HG02981 (cell line): ENCODE results near the gene SCAMP4.
A peak's percentile ranks its signal among the peaks of the same experiment; 100 is the strongest.
"Not testable (repeated sequence)": the region's sequence is repeated elsewhere in the genome, so short reads cannot be mapped to it uniquely, and the experiment has no call there.

Source experiments
- ATAC-seq: cut with Tn5 transposase; IDR thresholded peaks from one replicate; pipeline ENCODE4 v1.9.1; 2021; ENCODE audit warnings: mild to moderate bottlenecking, moderate library complexity; ENCODE audit not compliant: unreplicated experiment

The SCAMP4 gene

DNA sequence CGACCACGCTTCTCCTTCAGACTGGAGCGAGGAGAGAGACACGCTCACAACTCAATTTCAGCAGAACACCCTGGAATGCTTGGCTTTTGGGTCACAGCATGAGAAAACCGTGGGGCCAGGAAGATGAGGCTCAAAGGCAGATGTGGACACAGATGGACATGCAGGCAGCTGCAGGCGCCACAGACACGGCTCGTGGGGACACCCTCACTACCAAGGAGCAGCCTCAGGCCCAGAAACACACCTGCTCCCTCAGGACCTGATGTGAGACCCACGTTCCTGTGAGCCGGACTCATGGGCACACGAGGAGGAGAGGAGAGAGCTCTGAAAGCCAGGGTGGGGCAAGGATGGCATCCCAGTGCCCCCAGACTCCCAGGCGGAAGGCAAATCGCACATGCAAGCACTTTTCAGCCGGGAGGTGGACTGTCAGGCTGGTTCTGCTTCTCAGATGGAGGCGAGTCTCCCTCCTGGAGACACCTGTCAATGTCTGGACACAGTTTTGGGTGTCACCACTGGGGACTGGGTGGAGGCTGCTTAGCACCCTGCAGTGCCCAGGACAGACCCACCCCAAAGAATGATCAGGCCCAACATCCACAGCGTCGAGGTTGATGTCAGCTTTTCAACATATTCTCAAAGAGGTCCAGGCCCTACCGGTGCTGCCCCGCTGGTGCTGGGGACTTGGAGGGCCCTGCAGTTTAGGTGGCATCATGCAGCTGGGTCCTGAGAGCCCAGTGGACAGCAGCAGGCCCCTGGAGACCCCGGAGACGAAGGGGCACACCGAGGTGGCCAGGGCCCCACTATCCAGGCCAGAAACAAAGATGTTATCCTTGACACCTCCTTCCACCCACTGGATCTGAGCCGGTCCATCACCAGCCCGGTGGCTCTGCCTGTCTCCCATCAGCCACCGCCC is 22.2 kb upstream of the SCAMP4 start:
- no peak for ATAC-seq

DNA sequence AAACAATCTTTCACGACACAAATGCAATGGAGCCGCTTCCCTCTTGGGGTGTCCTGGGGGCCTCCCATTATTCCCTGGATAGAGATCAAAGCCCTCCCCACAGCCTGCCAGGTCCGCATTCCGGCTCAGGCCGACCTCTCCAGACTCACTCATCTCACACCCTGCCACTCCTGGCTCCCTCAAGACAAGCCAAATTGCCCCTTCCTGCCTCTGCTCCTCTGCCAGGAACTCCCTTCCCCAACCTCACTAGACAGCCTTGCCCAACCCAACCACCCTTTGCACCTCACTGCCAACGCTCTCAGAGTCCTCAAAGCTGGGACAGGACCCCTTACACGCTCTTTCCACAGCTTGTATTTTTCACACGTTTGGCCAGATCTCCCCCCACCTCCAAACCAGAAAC is 21.4 kb upstream of the SCAMP4 start:
- no peak for ATAC-seq

- no peak for ATAC-seq
These were observed 20.9 kb upstream of the SCAMP4 start for GRCh38 chr19:1884291-1884718.

DNA sequence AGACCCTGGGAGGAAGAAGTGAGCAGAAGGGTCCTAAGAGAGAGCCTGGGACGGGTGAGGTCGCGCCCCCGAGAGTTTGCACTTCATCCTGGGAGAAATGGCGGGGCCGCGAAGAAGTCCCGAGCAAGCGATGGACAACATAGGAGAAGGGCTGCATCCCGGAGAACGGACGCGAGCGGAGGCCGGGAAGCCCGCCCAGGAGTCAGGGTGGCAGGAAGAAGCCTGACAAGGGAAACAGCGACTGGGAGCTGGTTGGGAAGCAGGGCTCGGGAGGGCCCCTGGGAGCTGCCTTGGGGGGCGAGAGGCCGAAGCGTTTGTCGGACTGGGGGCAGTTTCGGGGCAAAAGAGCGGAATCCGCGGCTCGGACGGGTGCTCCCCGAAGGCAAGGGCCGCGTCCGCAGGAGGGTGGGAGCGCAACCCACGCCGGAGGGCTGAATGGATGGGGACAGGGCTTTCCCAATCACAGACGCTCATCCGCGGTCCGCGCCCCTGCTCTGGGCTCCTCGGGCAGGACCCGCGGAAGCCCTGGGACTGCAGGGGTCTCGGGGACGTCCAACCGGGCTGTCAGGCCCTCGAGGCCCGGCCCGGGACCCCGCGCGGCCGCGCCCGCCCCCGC is 20.4 kb upstream of the SCAMP4 start:
- ATAC-seq, result peak; percentile 3

DNA sequence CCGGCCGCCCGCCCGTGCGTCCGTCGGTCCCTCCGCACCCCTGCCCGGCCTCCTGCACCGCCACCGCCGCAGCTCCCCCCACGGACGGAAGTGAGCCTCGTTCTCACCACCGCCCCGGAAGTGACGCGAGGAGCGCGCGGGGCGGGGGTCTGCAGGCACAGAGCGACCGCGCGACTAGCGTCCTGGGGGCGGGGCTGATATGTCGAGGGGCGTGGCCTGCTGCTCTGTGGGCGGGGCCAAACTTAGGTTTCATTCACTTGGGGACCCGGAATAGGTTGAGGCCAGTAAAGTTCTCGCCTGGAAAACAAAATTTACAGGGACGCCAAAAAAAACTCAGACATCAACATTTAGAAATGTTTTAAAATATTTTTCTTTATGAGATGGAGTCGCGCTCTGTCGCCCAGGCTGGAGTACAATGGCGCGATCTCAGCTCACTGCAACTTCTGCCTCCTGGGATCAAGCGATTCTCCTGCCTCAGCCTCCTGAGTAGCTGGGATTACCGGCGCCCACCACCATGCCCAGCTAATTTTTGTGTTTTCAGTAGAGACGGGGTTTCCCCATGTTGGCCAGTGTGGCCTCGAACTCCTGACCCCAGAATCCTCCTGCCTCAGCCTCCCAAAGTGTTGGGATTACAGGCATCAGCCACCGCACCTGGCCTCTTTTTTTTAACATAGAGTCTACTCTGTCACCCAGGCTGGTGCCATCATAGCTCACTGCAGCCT is 19.6 kb upstream of the SCAMP4 start, which contains the start of gene ABHD17A:
ABHD17A (minus strand) TSS at position 99 of the 722 bp plus-strand sequence. CDS start 3,930 bp downstream, outside the sequence.
- ATAC-seq, result peak; percentile 89

DNA sequence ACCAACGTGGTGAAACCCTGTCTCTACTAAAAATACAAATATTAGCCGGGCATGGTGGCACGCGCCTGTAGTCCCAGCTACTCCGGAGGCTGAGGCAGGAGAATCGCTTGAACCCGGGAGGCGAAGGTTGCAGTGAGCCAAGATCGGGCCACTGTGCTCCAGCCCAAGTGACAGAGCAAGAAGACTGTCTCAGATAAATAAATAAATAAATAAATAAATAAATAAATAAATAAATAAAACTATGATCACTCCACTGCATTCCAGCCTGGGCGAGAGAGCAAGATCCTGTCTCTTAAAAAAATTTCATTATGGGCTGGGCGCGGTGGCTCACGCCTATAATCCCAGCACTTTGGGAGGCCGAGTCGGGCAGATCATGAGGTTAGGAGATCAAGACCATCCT is 18.8 kb upstream of the SCAMP4 start:
- ATAC-seq, result not testable (repeated sequence)

DNA sequence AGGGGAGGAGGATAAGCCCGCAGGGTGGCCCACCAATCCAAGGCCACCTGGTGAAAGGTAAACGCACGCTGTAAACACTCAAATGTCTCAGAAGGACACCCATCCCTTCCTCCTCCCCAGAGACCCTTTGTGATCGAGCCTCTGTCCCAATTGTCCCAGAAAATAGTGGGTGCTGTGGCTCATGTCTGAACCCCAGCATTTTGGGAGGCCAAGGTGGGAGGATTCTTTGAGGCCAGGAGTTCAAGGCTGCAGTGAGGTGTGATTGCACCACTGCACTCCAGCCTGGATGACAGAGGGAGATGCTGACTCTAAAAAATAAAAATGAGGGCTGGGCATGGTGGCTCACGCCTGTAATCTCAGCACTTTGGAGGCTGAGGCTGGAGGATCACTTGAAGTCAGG is 16.8 kb upstream of the SCAMP4 start:
- no peak for ATAC-seq

DNA sequence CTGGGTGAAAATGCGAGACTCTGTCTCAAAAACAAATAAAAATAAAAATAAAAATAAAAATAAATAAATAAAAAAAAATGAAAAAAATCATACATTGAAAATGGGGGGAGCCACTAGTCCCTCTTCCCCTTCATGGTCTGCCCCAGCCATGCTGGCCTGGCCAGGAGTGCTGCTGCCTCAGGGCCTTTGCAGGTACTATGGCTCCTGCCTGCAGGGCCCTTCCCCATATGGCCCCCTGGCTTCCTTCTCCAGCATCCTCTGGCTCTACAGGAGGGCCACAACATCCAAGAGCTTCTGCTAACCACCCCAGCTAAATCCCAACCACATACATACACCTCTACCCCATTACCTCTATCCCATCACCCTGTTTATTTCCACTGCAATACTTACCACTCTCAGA is 15.3 kb upstream of the SCAMP4 start:
- ATAC-seq, result no peak

- no peak for ATAC-seq
These were observed 11.4 kb upstream of the SCAMP4 start for GRCh38 chr19:1893791-1894190.

DNA sequence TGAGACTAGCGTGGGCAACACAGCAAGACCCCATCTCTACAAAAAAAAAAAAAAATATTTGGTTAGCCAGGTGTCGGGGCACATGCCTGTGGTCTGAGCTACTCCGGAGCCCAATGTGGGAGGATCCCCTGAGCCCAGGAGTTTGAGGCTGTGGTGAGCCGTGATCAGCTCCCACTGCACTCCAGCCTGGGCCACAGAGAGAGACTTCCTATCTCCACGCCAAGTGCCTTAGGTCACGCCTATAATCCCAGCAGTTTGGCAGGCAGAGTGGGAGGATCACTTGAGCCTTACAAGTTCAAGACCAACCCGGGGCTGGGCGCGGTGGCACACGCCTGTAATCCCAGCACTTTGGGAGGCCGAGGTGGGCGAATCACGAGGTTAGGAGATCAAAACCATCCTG is 8.7 kb upstream of the SCAMP4 start:
- no peak for ATAC-seq

- ATAC-seq, result no peak
These were observed 3.2 kb upstream of the SCAMP4 start for GRCh38 chr19:1901940-1902404.

- no peak for ATAC-seq
These were observed 2.3 kb upstream of the SCAMP4 start for GRCh38 chr19:1902923-1903322.

GRCh38 chr19:1904860-1905109 is 414 bp upstream of the SCAMP4 start:
- ATAC-seq, result no peak

DNA sequence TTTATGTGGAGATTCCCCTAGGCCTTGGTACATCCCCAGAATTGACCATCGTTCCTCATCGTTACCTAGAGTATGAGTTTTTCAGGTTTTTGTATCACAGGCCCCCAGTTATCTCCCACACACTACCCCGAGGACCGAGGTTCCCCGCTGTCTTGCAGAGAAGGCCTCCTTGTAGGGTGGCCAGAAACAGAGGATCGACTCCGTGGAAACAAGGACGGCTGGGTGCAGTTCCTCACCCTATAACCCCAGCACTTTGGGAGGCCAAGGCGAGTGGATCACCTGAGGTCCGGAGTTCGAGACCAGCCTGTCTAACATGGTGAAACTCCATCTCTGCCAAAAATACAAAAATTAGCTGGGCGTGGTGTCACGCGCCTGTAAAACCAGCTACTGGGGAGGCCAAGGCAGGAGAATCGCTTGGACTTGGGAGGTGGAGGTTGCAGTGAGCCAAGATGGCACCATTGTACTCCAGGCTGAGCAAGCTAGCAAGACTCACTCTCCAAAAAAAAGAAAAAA is 720 bp downstream of the SCAMP4 start:
- ATAC-seq, result no peak

- ATAC-seq, result no peak
These were observed 1.9 kb downstream of the SCAMP4 start for GRCh38 chr19:1906985-1907562.

DNA sequence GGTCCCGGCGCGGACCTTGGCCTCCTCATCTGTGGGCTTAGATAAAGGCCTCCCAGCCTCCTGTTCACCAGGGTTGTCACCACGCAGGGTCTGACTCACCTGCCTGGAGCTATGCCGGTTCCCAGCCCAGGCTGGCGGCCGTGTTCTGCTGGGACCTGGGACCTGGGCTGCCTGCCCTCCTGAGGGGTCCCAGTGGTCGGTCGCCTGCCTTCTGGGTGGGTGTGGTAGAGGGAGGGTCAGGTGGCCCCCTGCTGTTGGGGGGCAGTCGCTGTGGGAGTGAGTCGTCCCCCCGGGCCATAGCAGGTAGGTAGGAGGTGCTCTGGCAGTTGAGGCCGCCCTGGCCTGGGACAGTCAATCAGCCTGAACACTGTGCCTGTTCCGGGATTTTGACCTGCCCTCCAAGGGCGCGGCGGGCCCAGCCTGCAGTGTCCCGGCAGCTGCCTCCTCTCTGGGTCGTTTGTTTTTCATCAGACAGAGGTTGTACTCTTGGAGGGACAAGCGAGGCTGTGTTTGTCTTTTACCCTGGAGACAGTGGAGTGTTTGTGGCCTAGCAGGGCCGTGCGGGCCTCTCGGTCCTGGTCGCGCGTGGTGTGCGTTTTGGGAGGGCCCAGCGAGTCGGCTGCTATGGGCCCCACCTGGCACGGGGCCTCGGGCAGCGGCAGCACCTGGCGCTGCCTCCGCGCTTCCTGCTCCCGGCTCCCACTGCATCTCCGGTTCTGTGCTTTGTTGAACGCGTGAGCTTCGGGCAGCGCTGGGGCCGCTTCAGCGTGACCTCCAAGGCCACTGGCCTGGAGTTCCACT is 2.6 kb downstream of the SCAMP4 start:
- ATAC-seq, result no peak

GRCh38 chr19:1908364-1908678 is 3.1 kb downstream of the SCAMP4 start:
- no peak for ATAC-seq

- ATAC-seq, result no peak
These were observed 4.5 kb downstream of the SCAMP4 start for GRCh38 chr19:1909761-1910080.

GRCh38 chr19:1910177-1910576 is 5.0 kb downstream of the SCAMP4 start:
- ATAC-seq, result no peak

- no peak for ATAC-seq
These were observed 5.9 kb downstream of the SCAMP4 start for GRCh38 chr19:1911098-1911497.

GRCh38 chr19:1911995-1912394 is 6.8 kb downstream of the SCAMP4 start:
- no peak for ATAC-seq
